Measurements from ENCODE around the gene SLBP.

SLBP gene

GRCh38 chr4:1711055-1711570, 1.0 kb downstream of the SLBP start:
- no peak overlapping the region for H4K91ac ChIP-seq (ENCODE audit: low read length)
- 20% methylated on average over 21 of the region's 22 CpGs for WGBS
- peak overlapping the region; percentile 98 to 99 for H3K4me3 ChIP-seq (ENCODE audit: insufficient read depth in 1 of 2, low read depth in 1 of 2, low read length in 2 of 2)
- H2AK5ac ChIP-seq (ENCODE audit: low read length, severe bottlenecking), result no peak overlapping the region
- H2BK5ac ChIP-seq (ENCODE audit: low read depth, low read length, poor library complexity, severe bottlenecking), result no peak overlapping the region
- peaks cover 16 to 17% of the 10 kb centered on the region in 2 experiments for H3K36me3 ChIP-seq (ENCODE audit: control insufficient read depth in 1 of 2, insufficient read depth in 2 of 2, low read depth in 1 of 2, low read length in 2 of 2)
- no peak overlapping the region for H3K23ac ChIP-seq (ENCODE audit: low read length in 2 of 2)
- no peaks in the 10 kb centered on the region for H3K27me3 ChIP-seq (ENCODE audit: control insufficient read depth in 1 of 2, insufficient read depth in 1 of 2, low read length in 2 of 2)
- H3K79me1 ChIP-seq (replicated peaks; ENCODE audit: low read length, poor library complexity, severe bottlenecking), result peaks cover 16% of the 10 kb centered on the region
- peak overlapping the region; percentile 93 for H3K4me2 ChIP-seq (ENCODE audit: low read length, poor library complexity, severe bottlenecking)
- peak overlapping the region; percentile 56 for H2AFZ ChIP-seq (ENCODE audit: low read depth, low read length)
- H2BK12ac ChIP-seq (ENCODE audit: low read length in 2 of 2), result peak overlapping the region in 1 of 2 experiments; percentile 31
- H3K4ac ChIP-seq (ENCODE audit: low read depth in 1 of 2, low read length in 2 of 2), result peak overlapping the region; percentile 88 to 95
- H3K9me3 ChIP-seq (ENCODE audit: control insufficient read depth, low read length), result no peaks in the 10 kb centered on the region
- H2BK120ac ChIP-seq (ENCODE audit: low read depth, low read length), result no peak overlapping the region
- H4K8ac ChIP-seq (ENCODE audit: low read length), result no peak overlapping the region
- H3K14ac ChIP-seq (ENCODE audit: low read length in 2 of 2), result peak overlapping the region in 1 of 2 experiments; percentile 82
- peak overlapping the region; percentile 54 for H3K27ac ChIP-seq (ENCODE audit: low read length, poor library complexity, severe bottlenecking)
- peak overlapping the region; percentile 98 for H3K9ac ChIP-seq (ENCODE audit: low read length)
- DNase-seq, result no peak
- peak overlapping the region in 1 of 2 experiments; percentile 97 for H3K18ac ChIP-seq (ENCODE audit: low read depth in 1 of 2, low read length in 2 of 2)
- no peak overlapping the region for H2BK15ac ChIP-seq (ENCODE audit: low read depth, poor library complexity, severe bottlenecking)
- H3K4me1 ChIP-seq (ENCODE audit: control insufficient read depth, insufficient read depth, low read depth, low read length), result peaks cover 21% of the 10 kb centered on the region

- no peak overlapping the region for H3K9ac ChIP-seq (ENCODE audit: low read length)
- H3K27ac ChIP-seq (ENCODE audit: low read length, poor library complexity, severe bottlenecking), result no peak overlapping the region
- H4K91ac ChIP-seq (ENCODE audit: low read length), result no peak overlapping the region
- no peak overlapping the region for H3K18ac ChIP-seq (ENCODE audit: low read depth in 1 of 2, low read length in 2 of 2)
- no peak overlapping the region for H2AFZ ChIP-seq (ENCODE audit: low read depth, low read length)
- no peak overlapping the region for H2AK5ac ChIP-seq (ENCODE audit: low read length, severe bottlenecking)
- H2BK120ac ChIP-seq (ENCODE audit: low read depth, low read length), result no peak overlapping the region
- no peak overlapping the region for H2BK12ac ChIP-seq (ENCODE audit: low read length in 2 of 2)
- no peaks in the 10 kb centered on the region for H3K9me3 ChIP-seq (ENCODE audit: control insufficient read depth, low read length)
- no peak overlapping the region for H3K4me2 ChIP-seq (ENCODE audit: low read length, poor library complexity, severe bottlenecking)
- peaks cover 18% of the 10 kb centered on the region for H3K4me1 ChIP-seq (ENCODE audit: control insufficient read depth, insufficient read depth, low read depth, low read length)
- no peak overlapping the region for H2BK15ac ChIP-seq (ENCODE audit: low read depth, poor library complexity, severe bottlenecking)
- 83% methylated on average over 1 of the region's 1 CpG for WGBS
- no peak overlapping the region for H2BK5ac ChIP-seq (ENCODE audit: low read depth, low read length, poor library complexity, severe bottlenecking)
- no peak overlapping the region for H3K4ac ChIP-seq (ENCODE audit: low read depth in 1 of 2, low read length in 2 of 2)
- peaks cover 20 to 34% of the 10 kb centered on the region in 2 experiments for H3K36me3 ChIP-seq (ENCODE audit: control insufficient read depth in 1 of 2, insufficient read depth in 2 of 2, low read depth in 1 of 2, low read length in 2 of 2)
- no peaks in the 10 kb centered on the region for H3K27me3 ChIP-seq (ENCODE audit: control insufficient read depth in 1 of 2, insufficient read depth in 1 of 2, low read length in 2 of 2)
- H3K14ac ChIP-seq (ENCODE audit: low read length in 2 of 2), result no peak overlapping the region
- no peak overlapping the region for H3K4me3 ChIP-seq (ENCODE audit: insufficient read depth in 1 of 2, low read depth in 1 of 2, low read length in 2 of 2)
- no peak overlapping the region for H4K8ac ChIP-seq (ENCODE audit: low read length)
- no peak overlapping the region for H3K23ac ChIP-seq (ENCODE audit: low read length in 2 of 2)
- peaks cover 12% of the 10 kb centered on the region for H3K79me1 ChIP-seq (replicated peaks; ENCODE audit: low read length, poor library complexity, severe bottlenecking)
- no peak for DNase-seq
These were observed 3.5 kb downstream of the SLBP start for GRCh38 chr4:1708581-1708980.

GRCh38 chr4:1706358-1706757, 5.8 kb downstream of the SLBP start:
- H3K9me3 ChIP-seq (ENCODE audit: control insufficient read depth, low read length), result no peaks in the 10 kb centered on the region
- H3K14ac ChIP-seq (ENCODE audit: low read length in 2 of 2), result no peak overlapping the region
- H3K36me3 ChIP-seq (ENCODE audit: control insufficient read depth in 1 of 2, insufficient read depth in 2 of 2, low read depth in 1 of 2, low read length in 2 of 2), result peaks cover 28 to 57% of the 10 kb centered on the region in 2 experiments
- H2AFZ ChIP-seq (ENCODE audit: low read depth, low read length), result no peak overlapping the region
- no peak overlapping the region for H2BK12ac ChIP-seq (ENCODE audit: low read length in 2 of 2)
- H3K9ac ChIP-seq (ENCODE audit: low read length), result no peak overlapping the region
- no peak overlapping the region for H2AK5ac ChIP-seq (ENCODE audit: low read length, severe bottlenecking)
- H3K4me1 ChIP-seq (ENCODE audit: control insufficient read depth, insufficient read depth, low read depth, low read length), result peaks cover 12% of the 10 kb centered on the region
- H2BK5ac ChIP-seq (ENCODE audit: low read depth, low read length, poor library complexity, severe bottlenecking), result no peak overlapping the region
- 95% methylated on average over 6 of the region's 6 CpGs for WGBS
- H2BK15ac ChIP-seq (ENCODE audit: low read depth, poor library complexity, severe bottlenecking), result no peak overlapping the region
- DNase-seq, result no peak
- H3K4me2 ChIP-seq (ENCODE audit: low read length, poor library complexity, severe bottlenecking), result no peak overlapping the region
- peaks cover 10% of the 10 kb centered on the region for H3K79me1 ChIP-seq (replicated peaks; ENCODE audit: low read length, poor library complexity, severe bottlenecking)
- no peaks in the 10 kb centered on the region for H3K27me3 ChIP-seq (ENCODE audit: control insufficient read depth in 1 of 2, insufficient read depth in 1 of 2, low read length in 2 of 2)
- H3K4ac ChIP-seq (ENCODE audit: low read depth in 1 of 2, low read length in 2 of 2), result no peak overlapping the region
- no peak overlapping the region for H2BK120ac ChIP-seq (ENCODE audit: low read depth, low read length)
- no peak overlapping the region for H4K91ac ChIP-seq (ENCODE audit: low read length)
- no peak overlapping the region for H3K27ac ChIP-seq (ENCODE audit: low read length, poor library complexity, severe bottlenecking)
- H4K8ac ChIP-seq (ENCODE audit: low read length), result no peak overlapping the region
- peak overlapping the region in 1 of 2 experiments; percentile 26 for H3K23ac ChIP-seq (ENCODE audit: low read length in 2 of 2)
- no peak overlapping the region for H3K18ac ChIP-seq (ENCODE audit: low read depth in 1 of 2, low read length in 2 of 2)
- no peak overlapping the region for H3K4me3 ChIP-seq (ENCODE audit: insufficient read depth in 1 of 2, low read depth in 1 of 2, low read length in 2 of 2)

- Histone ChIP-seq H2BK5ac (ENCODE audit: low read depth, low read length, poor library complexity, severe bottlenecking) (no peak overlapping the region), H3K36me3 (ENCODE audit: control insufficient read depth in 1 of 2, insufficient read depth in 2 of 2, low read depth in 1 of 2, low read length in 2 of 2) (peaks cover 30 to 62% of the 10 kb centered on the region in 2 experiments), H2AK5ac (ENCODE audit: low read length, severe bottlenecking) (no peak overlapping the region), H2AFZ (ENCODE audit: low read depth, low read length) (no peak overlapping the region), H3K4me3 (ENCODE audit: insufficient read depth in 1 of 2, low read depth in 1 of 2, low read length in 2 of 2) (no peak overlapping the region), H3K4ac (ENCODE audit: low read depth in 1 of 2, low read length in 2 of 2) (no peak overlapping the region), H4K91ac (ENCODE audit: low read length) (no peak overlapping the region), H3K27me3 (ENCODE audit: control insufficient read depth in 1 of 2, insufficient read depth in 1 of 2, low read length in 2 of 2) (no peaks in the 10 kb centered on the region), H3K23ac (ENCODE audit: low read length in 2 of 2) (no peak overlapping the region), H3K18ac (ENCODE audit: low read depth in 1 of 2, low read length in 2 of 2) (no peak overlapping the region), H4K8ac (ENCODE audit: low read length) (no peak overlapping the region), H3K27ac (ENCODE audit: low read length, poor library complexity, severe bottlenecking) (no peak overlapping the region), H3K9me3 (ENCODE audit: control insufficient read depth, low read length) (no peaks in the 10 kb centered on the region), H3K9ac (ENCODE audit: low read length) (no peak overlapping the region), H3K4me1 (ENCODE audit: control insufficient read depth, insufficient read depth, low read depth, low read length) (peaks cover 8% of the 10 kb centered on the region), H3K4me2 (ENCODE audit: low read length, poor library complexity, severe bottlenecking) (no peak overlapping the region), H2BK12ac (ENCODE audit: low read length in 2 of 2) (no peak overlapping the region), H2BK15ac (ENCODE audit: low read depth, poor library complexity, severe bottlenecking) (no peak overlapping the region), H2BK120ac (ENCODE audit: low read depth, low read length) (no peak overlapping the region), H3K14ac (ENCODE audit: low read length in 2 of 2) (no peak overlapping the region), H3K79me1 (replicated peaks; ENCODE audit: low read length, poor library complexity, severe bottlenecking) (peaks cover 11% of the 10 kb centered on the region)
- WGBS, result 97% methylated on average over 6 of the region's 6 CpGs
- DNase-seq, result no peak
These were observed 6.4 kb downstream of the SLBP start for GRCh38 chr4:1705732-1706131.
